NCI-H1417 (cell line): ENCODE measurements around the gene TCF7.

ENCODE experiments used
- DNase-seq, 3 experiments: peaks; one replicate each; lab custom pipeline; 2025; lab: John Stamatoyannopoulos, UW

The TCF7 gene

GRCh38 chr5:134131165-134131564, 16.7 kb downstream of the TCF7 start:
- no peak for DNase-seq

- no peak for DNase-seq
Observed at GRCh38 chr5:134131578-134132350, 17.3 kb downstream of the TCF7 start.

GRCh38 chr5:134132372-134133187, 18.1 kb downstream of the TCF7 start:
- no peak for DNase-seq

- no peak for DNase-seq
Observed at GRCh38 chr5:134133188-134133994, 18.9 kb downstream of the TCF7 start.

- DNase-seq = no peak
Observed at GRCh38 chr5:134133995-134134541, 19.6 kb downstream of the TCF7 start.

- DNase-seq = no peak
Observed at GRCh38 chr5:134135091-134135655, 20.7 kb downstream of the TCF7 start.

GRCh38 chr5:134136221-134136631, 21.7 kb downstream of the TCF7 start:
- no peak for DNase-seq

- no peak for DNase-seq
Observed at GRCh38 chr5:134136771-134137170, 22.3 kb downstream of the TCF7 start.

GRCh38 chr5:134138416-134139376, 24.2 kb downstream of the TCF7 start:
- DNase-seq = no peak

GRCh38 chr5:134139377-134139851, 24.9 kb downstream of the TCF7 start:
- no peak for DNase-seq

GRCh38 chr5:134139891-134140469, 25.5 kb downstream of the TCF7 start:
- no peak for DNase-seq

- peak; percentile 28 to 57 (median 36) for DNase-seq
Observed at GRCh38 chr5:134140530-134141201, 26.2 kb downstream of the TCF7 start.

GRCh38 chr5:134141331-134142050, 27.0 kb downstream of the TCF7 start:
- DNase-seq = no peak

- DNase-seq = no peak
Observed at GRCh38 chr5:134142052-134142451, 27.6 kb downstream of the TCF7 start.

GRCh38 chr5:134142806-134143205, 28.3 kb downstream of the TCF7 start:
- no peak for DNase-seq

- no peak for DNase-seq
Observed at GRCh38 chr5:134143431-134143830, 28.9 kb downstream of the TCF7 start.

- DNase-seq = no peak
Observed at GRCh38 chr5:134143944-134144941, 29.8 kb downstream of the TCF7 start.
